BJ (cell line): Measurements from ENCODE around the gene ULK1. TPM values are rescaled to one million over a fixed set of nuclear protein-coding genes. Genes with fewer than 3 reads are reported as not detected.

Experiments used
- CTCF ChIA-PET: fragments of 350-600 bp; formaldehyde crosslinking; extraction: SDS; loops from one replicate; lab custom pipeline; 2021; ENCODE audit warnings: antibody characterized with exemption, inconsistent platforms; lab: Yijun Ruan, JAX
- POLR2A ChIA-PET: fragments of 300-600 bp; sonication (Branson Sonifier 250); formaldehyde crosslinking; extraction: SDS; loops from one replicate; lab custom pipeline; 2021; ENCODE audit warnings: antibody characterized with exemption; lab: Charles Lee
- DNase-seq: peaks from one replicate; pipeline ENCODE4 v3.0.0-alpha.2; 2011; ENCODE audit warnings: low read depth
- H3K27me3 ChIP-seq: 2 replicates; pipeline ENCODE4 v1.6.0; 2011; ENCODE audit warnings: low read length; ENCODE audit not compliant: control insufficient read depth, insufficient read depth
- H3K36me3 ChIP-seq: 2 replicates; pipeline ENCODE4 v1.5.1; 2011; ENCODE audit warnings: low read length; ENCODE audit not compliant: control insufficient read depth, insufficient read depth
- H3K4me3 ChIP-seq: 2 replicates; pipeline ENCODE4 v1.5.1; 2011; ENCODE audit warnings: low read depth, mild to moderate bottlenecking, control low read depth, low read length
- CTCF ChIP-seq: IDR thresholded peaks from 2 replicates; pipeline ENCODE4 v1.5.1; 2011; ENCODE audit warnings: low read depth, mild to moderate bottlenecking, control low read depth, inconsistent platforms, low read length, moderate library complexity; ENCODE audit not compliant: insufficient read depth
- polyA plus RNA-seq: library from polyadenylated mRNA; depleted of rRNA; stranded (reverse); fragments of >200 nt; gene quantifications from 2 replicates; pipeline ENCODE4 v1.2.3, GENCODE V29; 2011

ULK1 gene
- polyA plus RNA-seq, 1 experiment, result 13.7 TPM

- ChIA-PET POLR2A (no interaction called here), CTCF (no interaction called here)
- no peak for DNase-seq
- Histone ChIP-seq H3K36me3 (peaks cover 59% of the 10 kb centered on the region), H3K27me3 (no peaks in the 10 kb centered on the region), H3K4me3 (no peak overlapping the region)
- TF ChIP-seq CTCF, result no peak
These were observed 14.0 kb downstream of the ULK1 start for GRCh38 chr12:131908092-131909080.

DNA sequence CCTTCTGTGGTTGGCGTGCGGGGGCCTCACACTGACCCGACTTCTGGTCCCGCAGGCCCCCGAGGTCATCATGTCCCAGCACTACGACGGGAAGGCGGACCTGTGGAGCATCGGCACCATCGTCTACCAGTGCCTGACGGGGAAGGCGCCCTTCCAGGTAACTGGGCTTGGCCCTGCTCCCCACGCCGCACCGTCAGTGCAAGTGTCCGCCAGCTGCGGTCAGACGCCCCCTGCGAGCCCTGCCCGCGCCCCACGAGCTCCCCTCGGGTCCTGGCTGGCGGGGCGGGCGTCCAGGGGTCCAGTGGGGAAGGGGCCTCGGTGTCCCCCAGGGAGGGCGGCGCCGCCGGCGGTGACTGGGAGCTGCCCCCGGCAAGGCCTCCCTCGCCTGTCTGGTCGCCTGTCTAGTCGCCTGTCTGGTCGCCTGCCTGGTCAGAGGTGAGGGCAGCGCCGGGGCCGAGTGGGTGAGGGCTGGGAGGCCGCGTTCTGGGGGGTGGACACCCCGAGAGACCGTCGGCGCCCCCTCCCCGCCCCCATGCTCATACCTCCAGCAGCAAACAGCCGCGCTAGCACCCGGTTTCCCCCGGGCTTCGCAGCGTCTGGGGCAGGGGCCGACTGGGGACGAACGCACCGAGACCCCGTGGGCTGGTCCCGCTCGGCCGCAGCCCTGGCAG is 14.8 kb downstream of the ULK1 start:
- ChIA-PET POLR2A (no interaction called here), CTCF (no interaction called here)

DNA sequence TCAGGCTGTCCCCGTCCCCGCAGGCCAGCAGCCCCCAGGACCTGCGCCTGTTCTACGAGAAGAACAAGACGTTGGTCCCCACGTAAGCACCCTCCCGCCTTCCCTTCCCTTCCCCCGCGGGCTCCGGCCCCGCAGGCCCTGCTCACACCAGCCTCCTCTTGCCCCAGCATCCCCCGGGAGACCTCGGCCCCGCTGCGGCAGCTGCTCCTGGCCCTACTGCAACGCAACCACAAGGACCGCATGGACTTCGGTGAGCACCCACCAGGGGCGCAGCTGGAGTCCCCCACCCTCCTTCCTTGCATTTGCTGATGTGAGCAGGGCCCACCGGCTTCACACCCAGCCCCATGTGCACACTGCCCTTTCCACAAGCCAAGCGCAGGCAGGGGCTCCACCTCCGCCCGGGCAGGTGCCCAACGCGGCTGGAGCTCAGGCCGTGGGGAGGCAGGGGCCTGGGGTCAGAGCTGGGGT is 15.4 kb downstream of the ULK1 start:
- ChIA-PET POLR2A (no interaction called here), CTCF (no interaction called here)
- no peaks in the 10 kb centered on the region for H3K27me3 ChIP-seq
- no peak for TF ChIP-seq CTCF
- H3K4me3 ChIP-seq, result no peak overlapping the region
- DNase-seq, result no peak
- H3K36me3 ChIP-seq, result peaks cover 60% of the 10 kb centered on the region

More for the DNA sequence above, 14.8 kb downstream of the ULK1 start:
- Histone ChIP-seq H3K27me3 (no peaks in the 10 kb centered on the region), H3K4me3 (no peak overlapping the region), H3K36me3 (peaks cover 60% of the 10 kb centered on the region)
- no peak for TF ChIP-seq CTCF
- no peak for DNase-seq

DNA sequence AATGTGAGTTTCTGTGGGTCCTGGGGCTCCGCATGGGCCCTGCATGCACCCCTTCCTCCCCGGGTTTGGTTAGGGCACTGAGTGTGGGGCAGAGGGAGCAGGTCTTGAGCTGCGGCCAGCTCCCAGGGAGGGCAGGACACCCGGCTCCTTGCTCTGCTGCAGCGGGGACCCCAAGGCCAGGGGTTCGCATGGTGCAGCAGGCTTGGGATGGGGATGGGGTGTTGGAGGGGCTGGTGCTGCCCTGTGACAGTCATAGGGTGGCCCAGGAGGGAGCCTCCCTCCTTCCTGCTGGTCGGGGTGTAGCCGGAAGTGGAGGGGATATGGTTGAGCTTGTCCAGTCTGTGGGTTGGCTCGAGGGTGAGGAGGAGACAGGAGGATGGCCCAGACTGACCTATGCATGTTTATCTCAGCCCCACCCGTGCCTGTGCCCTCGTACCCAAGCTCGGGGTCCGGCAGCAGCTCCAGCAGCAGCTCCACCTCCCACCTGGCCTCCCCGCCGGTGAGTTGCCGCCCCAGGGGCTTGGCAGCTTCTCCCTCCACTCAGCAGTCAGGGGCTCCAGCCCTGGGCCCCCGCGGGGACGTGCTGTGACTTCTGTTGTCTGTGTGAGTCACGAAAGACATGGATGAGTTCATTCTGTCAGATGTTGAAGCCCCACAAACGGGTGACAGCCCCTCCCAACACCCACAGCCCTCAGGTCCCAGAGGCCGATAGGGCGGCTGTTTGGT is 16.0 kb downstream of the ULK1 start:
- H3K36me3 ChIP-seq, result peaks cover 64% of the 10 kb centered on the region
- CTCF ChIA-PET, result no interaction called here
- no peak for DNase-seq
- POLR2A ChIA-PET, result no interaction called here
- TF ChIP-seq CTCF, result no peak
- H3K27me3 ChIP-seq, result no peaks in the 10 kb centered on the region
- no peak overlapping the region for H3K4me3 ChIP-seq
